Testis (tissue), 2 donors: ENCODE measurements around the gene RBM20.

Source experiments
- CTCF ChIP-seq, 3 experiments: fragments of 450-650 bp in 2 of 3; fragments of 200-600 bp in 1 of 3; sonication (generic) in 1 of 3; IDR thresholded peaks; one replicate each; pipeline ENCODE4 v1.5.1; 2016 to 2019; ENCODE audit warnings: antibody characterized with exemption in 3 of 3, mild to moderate bottlenecking in 2 of 3, moderate library complexity in 1 of 3
- POLR2A ChIP-seq: fragments of 450-650 bp; IDR thresholded peaks from one replicate; pipeline ENCODE4 v1.6.1; 2017; ENCODE audit warnings: antibody characterized with exemption, mild to moderate bottlenecking, moderate library complexity

GRCh38 chr10:110651044-110651958 lies 7.2 kb downstream of the RBM20 start:
- TF ChIP-seq POLR2A, result no peak
- TF ChIP-seq CTCF (IDR thresholded peaks at IDR 0.05), result no peak
